Endothelial cell of umbilical vein (primary cell): Measurements from ENCODE around the gene HPS4. TPM values are rescaled to one million over a fixed set of nuclear protein-coding genes. Genes with fewer than 3 reads are reported as not detected.
"Not testable (repeated sequence)": the region's sequence is repeated elsewhere in the genome, so short reads cannot be mapped to it uniquely, and the experiment has no call there.

Experiments used
- BruUV-seq: library from RNA; stranded (reverse); fragments of 400-500 nt; replicated peaks from 2 replicates; lab custom pipeline; 2021; lab: Mats Ljungman, UMichigan
- CTCF ChIA-PET: fragments of 300-600, 350-600 bp; sonication (Branson Sonifier 250); formaldehyde crosslinking; loops from one replicate; lab custom pipeline; 2021; ENCODE audit warnings: antibody characterized with exemption, inconsistent platforms; lab: Charles Lee
- POLR2A ChIA-PET: fragments of 300-600, 350-600 bp; sonication (Branson Sonifier 250); formaldehyde crosslinking; loops from one replicate; lab custom pipeline; 2021; ENCODE audit warnings: antibody characterized with exemption, inconsistent platforms; lab: Charles Lee
- DNase-seq: peaks from one replicate; pipeline ENCODE4 v3.0.0-alpha.2; 2011; ENCODE audit warnings: low read depth, low spot score
- FAIRE-seq: peaks from 2 replicates; lab custom pipeline; 2011; peaks lifted over from hg19 to GRCh38; lab: Jason Lieb, UNC
- H2AFZ ChIP-seq: 2 replicates; pipeline ENCODE4 v1.6.0; 2012; ENCODE audit warnings: low read depth, low read length, control low read depth, inconsistent platforms
- H3K27ac ChIP-seq: 2 replicates; pipeline ENCODE4 v1.5.1; 2011; ENCODE audit warnings: low read depth, mild to moderate bottlenecking, control low read depth, low read length, moderate library complexity; ENCODE audit not compliant: insufficient read depth
- H3K27me3 ChIP-seq, 2 experiments: 2 replicates each; pipeline versions ENCODE4 v1.6.0 to v1.6.1; 2011; ENCODE audit warnings: low read length in 2 of 2, mixed read lengths in 1 of 2; ENCODE audit not compliant: control insufficient read depth in 2 of 2, insufficient read depth in 2 of 2
- H3K36me3 ChIP-seq, 2 experiments: 2 replicates in 1 of 2; 3 replicates in 1 of 2; pipeline ENCODE4 v1.5.1; 2011; ENCODE audit warnings: low read length in 2 of 2, mild to moderate bottlenecking in 1 of 2, moderate library complexity in 1 of 2; ENCODE audit not compliant: control insufficient read depth in 2 of 2, insufficient read depth in 2 of 2; ENCODE audit errors: extremely low read depth in 1 of 2
- H3K4me1 ChIP-seq: 3 replicates; pipeline ENCODE4 v1.5.1; 2011; ENCODE audit warnings: mild to moderate bottlenecking, low read length; ENCODE audit not compliant: control insufficient read depth, insufficient read depth; ENCODE audit errors: extremely low read depth
- H3K4me2 ChIP-seq: 2 replicates; pipeline ENCODE4 v1.6.1; 2011; ENCODE audit warnings: low read length, control low read depth, mixed read lengths; ENCODE audit not compliant: insufficient read depth
- H3K4me3 ChIP-seq, 3 experiments: fragments of 200-600 bp in 1 of 3; sonication (generic), shearing (Covaris generic) in 1 of 3; replicated peaks in 1 of 3; 2 replicates each; pipeline ENCODE4 v1.5.1; 2011 to 2016; ENCODE audit warnings: control low read depth in 3 of 3, low read length in 3 of 3, mild to moderate bottlenecking in 2 of 3, inconsistent platforms in 1 of 3, low read depth in 1 of 3, moderate library complexity in 1 of 3; ENCODE audit not compliant: insufficient read depth in 1 of 3
- H3K79me2 ChIP-seq: 2 replicates; pipeline ENCODE4 v1.6.0; 2012; ENCODE audit warnings: low read length, inconsistent platforms; ENCODE audit not compliant: control insufficient read depth, insufficient read depth
- H3K9ac ChIP-seq: replicated peaks from 2 replicates; pipeline ENCODE3; 2011; ENCODE audit warnings: low read length, control low read depth; ENCODE audit not compliant: insufficient read depth; ENCODE audit errors: extremely low read depth
- H3K9me1 ChIP-seq: replicated peaks from 3 replicates; pipeline ENCODE4 v1.6.0; 2011; ENCODE audit warnings: mild to moderate bottlenecking, low read length; ENCODE audit not compliant: control insufficient read depth, insufficient read depth; ENCODE audit errors: extremely low read depth
- H3K9me3 ChIP-seq: replicated peaks from 2 replicates; pipeline ENCODE4 v1.5.1; 2012; ENCODE audit warnings: low read length, inconsistent platforms; ENCODE audit not compliant: control insufficient read depth, insufficient read depth
- H4K20me1 ChIP-seq: replicated peaks from 2 replicates; pipeline ENCODE3; 2011; ENCODE audit warnings: mild to moderate bottlenecking, low read length; ENCODE audit not compliant: control insufficient read depth, insufficient read depth; ENCODE audit errors: extremely low read depth
- EZH2 ChIP-seq: IDR thresholded peaks from 2 replicates; pipeline ENCODE4 v1.6.1; 2012; ENCODE audit warnings: borderline replicate concordance, low read depth, mild to moderate bottlenecking, moderate library complexity, low read length, inconsistent platforms; ENCODE audit not compliant: severe bottlenecking
- GATA2 ChIP-seq: IDR thresholded peaks from 2 replicates; pipeline ENCODE4 v1.7.0; 2011; ENCODE audit warnings: low read depth, mild to moderate bottlenecking, moderate library complexity, mixed read lengths, low read length; ENCODE audit not compliant: insufficient read length, insufficient read depth
- dilution Hi-C: fragments of 300-500 bp; cut with MboI; formaldehyde crosslinking; loops from one replicate; pipeline ENCODE4 v1.15.0; 2019; ENCODE audit warnings: low sequenced_read_pairs; ENCODE audit not compliant: extremely low pct_ligation_motif_present
- intact Hi-C: fragments of 100-400 bp; cut with micrococcal nuclease; formaldehyde crosslinking; loops from one replicate; pipeline ENCODE4 v1.10.0; 2022
- polyA plus RNA-seq, 4 experiments: library from polyadenylated mRNA; depleted of rRNA in 3 of 4; stranded (reverse) in 3 of 4; unstranded in 1 of 4; fragments of >200 nt; gene quantifications; 2 replicates each; pipeline versions ENCODE4 v1.2.1 to v1.2.3, GENCODE V29; 2011 to 2012; ENCODE audit warnings: missing spikeins in 1 of 4
- total RNA-seq: library from RNA; stranded (reverse); gene quantifications from 2 replicates; pipeline ENCODE4 v1.2.3, GENCODE V29; 2021

The HPS4 gene
- total and polyA plus RNA-seq, 2 donors (not counting 3 experiments of a cell fraction or from before 2014, with no cell fraction given), result 28.4 to 29.7 TPM

GRCh38 chr22:26529345-26529744 is 45.8 kb upstream of the HPS4 start:
- H3K4me1 ChIP-seq, result no peaks in the 10 kb centered on the region
- H3K79me2 ChIP-seq, result no peaks in the 10 kb centered on the region
- no peaks in the 10 kb centered on the region for H3K27me3 ChIP-seq
- BruUV-seq, result no TSS peak
- no peak overlapping the region for H3K4me2 ChIP-seq
- TF ChIP-seq GATA2 (no peak), EZH2 (no peak)
- peaks cover 0 to 14% of the 10 kb centered on the region in 2 experiments for H3K36me3 ChIP-seq
- H3K9me1 ChIP-seq, result no peaks in the 10 kb centered on the region
- no peak overlapping the region for H3K4me3 ChIP-seq
- no peak for FAIRE-seq
- H3K27ac ChIP-seq, result no peak overlapping the region
- no peak overlapping the region for H3K9ac ChIP-seq
- H2AFZ ChIP-seq, result no peak overlapping the region
- DNase-seq, result no peak
- intact Hi-C loops, result no loop called here
- ChIA-PET CTCF (no interaction called here), POLR2A (no interaction called here)
- dilution Hi-C loops, result no loop called here
- no peaks in the 10 kb centered on the region for H4K20me1 ChIP-seq
- no peaks in the 10 kb centered on the region for H3K9me3 ChIP-seq

DNA sequence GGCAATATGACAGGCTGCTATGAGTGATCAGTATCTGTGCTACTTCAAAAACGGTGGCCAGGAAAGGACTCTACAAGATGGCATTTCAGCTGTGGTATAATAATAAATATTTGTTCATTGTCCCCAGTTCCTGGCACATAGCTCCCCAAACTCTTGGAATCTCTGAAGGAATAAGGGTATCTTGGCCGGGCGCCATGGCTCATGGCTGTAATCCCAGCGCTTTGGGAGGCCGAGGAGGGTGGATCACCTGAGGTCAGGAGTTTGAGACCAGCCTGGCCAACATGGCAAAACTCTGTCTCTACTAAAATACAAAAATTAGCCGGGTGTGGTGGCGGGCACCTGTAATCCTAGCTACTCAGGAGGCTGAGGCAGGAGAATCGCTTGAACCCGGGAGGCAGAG is 44.9 kb upstream of the HPS4 start:
- dilution Hi-C loops, H3K4me1 ChIP-seq, FAIRE-seq, H3K9me1 ChIP-seq, H3K9me3 ChIP-seq, intact Hi-C loops, H2AFZ ChIP-seq, H3K4me3 ChIP-seq, DNase-seq, H3K27ac ChIP-seq, BruUV-seq, H4K20me1 ChIP-seq, H3K9ac ChIP-seq, H3K79me2 ChIP-seq, H3K4me2 ChIP-seq, POLR2A ChIA-PET, H3K27me3 ChIP-seq: not testable (repeated sequence)
- CTCF ChIA-PET, result interaction anchor here (1.3 kb wide), 1 partner anchor 137 kb away, joined by 3 read pairs; no protein-coding TSS in a partner anchor
- H3K36me3 ChIP-seq, result peaks cover 0 to 14% of the 10 kb centered on the region in 2 experiments
